GM21723 (cell line): ENCODE results near the gene GATAD2B.
A peak's percentile ranks its signal among the peaks of the same experiment; 100 is the strongest.

ENCODE experiments used
- ATAC-seq: cut with Tn5 transposase; IDR thresholded peaks from one replicate; pipeline ENCODE4 v1.9.1; 2021; ENCODE audit warnings: mild to moderate bottlenecking, moderate library complexity; ENCODE audit not compliant: unreplicated experiment

The GATAD2B gene

GRCh38 chr1:153799566-153800465, 123.0 kb downstream of the GATAD2B start:
- no peak for ATAC-seq

GRCh38 chr1:153799016-153799415, 123.8 kb downstream of the GATAD2B start:
- ATAC-seq, result no peak

- no peak for ATAC-seq
These were observed 124.3 kb downstream of the GATAD2B start for GRCh38 chr1:153798468-153798780.

GRCh38 chr1:153796786-153797659, 125.7 kb downstream of the GATAD2B start:
- ATAC-seq, result peak; percentile 46

DNA sequence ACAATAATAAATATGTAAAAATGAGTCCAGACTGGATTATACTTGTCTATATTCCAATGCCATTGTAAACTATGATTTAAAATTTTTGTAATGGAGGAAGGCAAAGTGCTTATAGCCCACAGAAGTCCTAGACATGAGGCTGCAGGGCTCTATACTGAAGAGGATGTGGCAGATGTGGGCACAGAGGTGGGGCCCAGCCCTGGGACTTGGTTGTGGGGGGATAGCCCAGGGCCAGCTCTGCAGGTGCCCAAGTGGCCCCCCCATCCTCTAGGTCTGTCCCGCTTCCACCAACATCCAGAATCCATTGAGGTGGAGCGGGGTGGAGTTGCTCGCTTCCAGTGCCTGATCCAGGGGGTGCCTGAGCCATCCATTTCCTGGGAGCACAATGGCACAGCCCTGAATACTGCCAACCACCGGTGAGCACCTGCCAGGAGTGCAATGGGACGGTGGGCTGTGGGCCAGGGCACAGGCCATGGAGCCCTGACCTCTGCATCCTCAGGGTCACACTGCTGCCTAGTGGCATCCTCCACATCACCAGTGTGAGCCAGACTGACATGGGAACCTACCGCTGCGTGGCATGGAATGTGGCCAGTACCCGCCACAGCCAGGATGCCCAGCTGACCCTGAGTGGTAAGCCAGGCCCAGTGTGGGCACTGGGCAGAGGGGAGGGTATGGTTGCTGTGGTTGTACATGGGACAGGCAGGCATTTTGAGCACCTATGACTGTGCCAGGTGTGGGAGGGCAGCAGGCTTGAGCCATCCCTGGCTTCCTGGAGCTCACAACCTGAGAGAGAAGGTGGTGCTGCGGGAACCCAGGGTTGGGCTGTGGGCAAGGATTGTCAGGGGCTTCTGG, 126.6 kb downstream of the GATAD2B start:
- ATAC-seq, result no peak

- no peak for ATAC-seq
These were observed 127.4 kb downstream of the GATAD2B start for GRCh38 chr1:153795330-153795837.

DNA sequence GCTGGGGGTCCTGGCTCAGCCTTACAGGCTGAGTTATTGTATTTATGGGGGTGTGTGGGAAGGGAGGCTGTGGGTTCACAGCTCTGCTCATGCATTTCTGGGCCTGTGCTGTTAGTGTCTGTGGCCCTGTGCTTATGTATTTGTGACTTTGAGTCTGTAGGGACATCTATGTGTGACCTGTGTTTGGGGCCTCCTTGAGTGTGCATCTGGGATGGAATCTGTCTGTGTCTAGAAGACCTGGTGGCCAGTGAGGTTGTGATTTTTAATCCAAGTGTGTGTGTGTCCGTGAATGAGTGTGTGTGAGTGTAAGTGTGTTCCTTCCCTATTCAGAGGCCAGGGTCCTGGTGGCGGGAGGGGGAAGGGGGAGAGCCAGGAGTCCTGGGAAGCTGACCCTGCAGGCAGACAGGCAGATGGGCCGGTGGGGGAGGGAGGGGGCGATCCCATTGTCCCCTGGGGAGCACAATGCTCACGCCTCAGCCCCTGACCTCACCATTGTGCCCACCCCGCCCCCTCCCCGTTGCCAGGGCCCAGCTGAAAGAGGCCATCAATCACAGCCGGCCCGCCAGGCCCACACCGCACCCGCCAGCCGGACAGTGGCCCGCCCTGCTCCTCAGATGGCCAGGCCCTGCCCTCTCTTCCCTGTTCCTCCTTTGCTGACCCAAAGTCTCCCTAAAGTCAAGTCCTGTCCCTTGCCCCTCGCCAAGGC, 128.0 kb downstream of the GATAD2B start:
- ATAC-seq, result no peak

GRCh38 chr1:153793973-153794615, 128.7 kb downstream of the GATAD2B start:
- no peak for ATAC-seq

GRCh38 chr1:153793261-153793972, 129.4 kb downstream of the GATAD2B start:
- no peak for ATAC-seq

- ATAC-seq, result no peak
These were observed 130.1 kb downstream of the GATAD2B start for GRCh38 chr1:153792631-153793041.

DNA sequence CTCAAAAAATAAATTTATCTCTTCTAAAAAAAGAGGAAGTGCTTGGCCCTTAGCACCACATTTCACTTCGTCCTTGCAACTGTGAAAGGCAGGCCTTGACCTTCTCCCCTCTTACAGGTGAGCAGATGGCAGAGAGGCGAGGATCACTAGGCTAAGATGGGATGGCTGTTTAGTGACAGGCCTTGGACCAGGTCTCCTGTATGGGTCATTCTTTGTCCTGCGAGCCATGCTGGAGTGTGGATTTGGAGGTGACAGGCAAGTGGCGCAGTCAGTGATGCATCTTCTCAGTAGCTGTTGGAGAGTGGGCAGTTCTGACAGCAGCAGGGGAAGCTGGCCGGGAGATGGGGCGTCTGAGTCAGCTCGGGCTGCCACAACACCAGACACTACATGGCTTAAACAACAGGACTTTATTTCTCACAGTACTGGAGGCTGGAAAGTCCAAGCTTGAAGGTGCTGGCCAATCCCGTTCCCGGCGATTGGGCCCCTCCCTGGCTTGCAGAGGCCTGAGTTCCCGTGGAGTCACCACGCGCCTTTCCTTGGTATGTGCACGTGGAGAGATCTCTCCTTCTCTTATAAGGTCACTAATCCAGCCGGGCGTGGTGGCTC, 131.0 kb downstream of the GATAD2B start:
- peak; percentile 9 for ATAC-seq

GRCh38 chr1:153790966-153791647, 131.7 kb downstream of the GATAD2B start:
- ATAC-seq, result peak; percentile 83

- ATAC-seq, result peak; percentile 2
These were observed 132.3 kb downstream of the GATAD2B start for GRCh38 chr1:153790313-153790965.

GRCh38 chr1:153789478-153790034, 133.2 kb downstream of the GATAD2B start:
- no peak for ATAC-seq

DNA sequence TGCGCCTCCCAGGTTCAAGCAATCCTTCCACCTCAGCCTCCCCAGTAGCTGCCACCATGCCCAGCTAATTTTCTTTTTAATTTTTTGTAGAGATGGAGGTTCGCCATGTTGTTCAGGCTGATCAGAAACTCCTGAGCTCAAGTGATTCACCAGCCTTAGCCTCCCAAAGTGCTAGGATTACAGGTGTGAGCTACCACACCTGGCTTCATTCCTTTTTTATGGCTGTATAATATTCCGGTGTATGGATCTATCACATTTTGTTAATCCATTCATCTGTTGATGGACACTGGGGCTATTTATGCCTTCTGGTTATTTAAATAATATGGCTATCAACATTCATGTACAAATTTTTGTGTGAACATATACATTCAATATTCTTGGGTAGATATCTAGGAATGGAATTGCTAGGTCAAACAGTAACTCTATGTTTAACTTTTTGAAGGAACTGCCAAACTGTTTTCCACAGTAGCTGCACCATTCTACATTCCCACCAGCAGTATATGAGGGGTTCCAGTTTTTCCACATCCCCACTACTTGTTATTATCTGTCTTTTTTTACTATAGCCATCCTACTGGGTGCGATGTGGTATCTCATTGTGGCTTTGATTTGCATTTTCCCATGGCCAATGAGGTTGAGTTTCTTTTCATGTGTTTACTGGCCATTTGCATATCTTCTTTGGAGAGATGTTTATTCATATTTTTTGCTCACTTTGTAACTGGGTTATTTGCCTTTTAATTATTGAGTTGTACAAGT, 136.6 kb downstream of the GATAD2B start:
- no peak for ATAC-seq
